HG03060 (cell line): ENCODE results near the gene FUZ.

ENCODE experiments used
- ATAC-seq: cut with Tn5 transposase; IDR thresholded peaks from one replicate; pipeline ENCODE4 v1.9.1; 2021; ENCODE audit warnings: low read depth, moderate number of reproducible peaks; ENCODE audit not compliant: unreplicated experiment

The FUZ gene

GRCh38 chr19:49812997-49813861, at the start of gene FUZ:
Gene FUZ, minus strand, starts transcription at chr19:49813292. Its CDS starts 186 bp downstream, at chr19:49813106.
- ATAC-seq: peak; percentile 37

- ATAC-seq: no peak
Measured at GRCh38 chr19:49862391-49863253, 49.5 kb upstream of the FUZ start.

GRCh38 chr19:49861541-49862378, 48.7 kb upstream of the FUZ start:
- ATAC-seq: no peak

- ATAC-seq: no peak
Measured at GRCh38 chr19:49861107-49861506, 48.0 kb upstream of the FUZ start.

GRCh38 chr19:49860336-49861102, 47.4 kb upstream of the FUZ start:
- no peak for ATAC-seq

GRCh38 chr19:49859682-49860335, 46.7 kb upstream of the FUZ start:
- ATAC-seq: no peak

- ATAC-seq: no peak
Measured at GRCh38 chr19:49858088-49858985, 45.2 kb upstream of the FUZ start.

GRCh38 chr19:49857838-49858087, 44.7 kb upstream of the FUZ start:
- ATAC-seq: no peak

GRCh38 chr19:49857061-49857837, 44.2 kb upstream of the FUZ start:
- ATAC-seq: no peak

- ATAC-seq: no peak
Measured at GRCh38 chr19:49856574-49857021, 43.5 kb upstream of the FUZ start.

GRCh38 chr19:49855676-49856573, 42.8 kb upstream of the FUZ start:
- ATAC-seq: no peak

GRCh38 chr19:49855277-49855675, 42.2 kb upstream of the FUZ start:
- ATAC-seq: no peak

GRCh38 chr19:49854378-49855263, 41.5 kb upstream of the FUZ start:
- ATAC-seq: no peak

- ATAC-seq: no peak
Measured at GRCh38 chr19:49853852-49854377, 40.8 kb upstream of the FUZ start.

- no peak for ATAC-seq
Measured at GRCh38 chr19:49852631-49853126, 39.6 kb upstream of the FUZ start.
